Body of pancreas (tissue), 4 donors: Measurements from ENCODE around the gene NPIPB2.

Source experiments
- CTCF ChIP-seq, 7 experiments: fragments of 450-650 bp in 4 of 7; fragments of 200-600 bp in 3 of 7; sonication (generic) in 3 of 7; IDR thresholded peaks; one replicate each; pipeline ENCODE4 v1.5.1; 2016 to 2019; ENCODE audit warnings: antibody characterized with exemption in 7 of 7
- POLR2A ChIP-seq, 3 donors: fragments of 450-650 bp; IDR thresholded peaks; one replicate each; pipeline ENCODE4 v1.6.1; 2016; ENCODE audit warnings: antibody characterized with exemption in 3 of 3, mild to moderate bottlenecking in 2 of 3

DNA sequence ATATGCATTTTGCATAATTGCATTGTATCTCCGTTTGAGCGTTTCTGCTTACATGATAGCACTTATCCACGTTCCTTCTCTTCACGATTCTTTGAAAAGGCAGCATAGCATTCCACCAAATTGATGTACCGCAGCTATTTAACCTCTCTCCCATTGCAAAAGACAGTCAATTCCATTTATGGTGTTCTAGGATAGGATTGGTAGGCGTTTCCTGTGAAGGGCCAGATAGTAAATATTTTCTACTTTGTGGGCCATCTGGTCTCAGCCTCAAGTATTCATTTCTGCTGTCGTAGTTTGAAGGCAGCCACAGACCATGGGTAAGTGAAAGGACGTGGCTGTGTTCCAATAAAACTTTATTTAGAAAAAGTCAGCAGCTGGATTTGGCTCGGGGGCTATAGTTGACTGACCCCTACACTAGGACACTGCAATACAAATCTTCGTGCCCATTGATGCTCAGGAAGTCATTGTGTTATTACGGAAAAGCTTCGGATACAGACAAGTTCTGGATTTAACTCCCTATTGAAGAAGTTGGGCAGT, 44.7 kb upstream of the NPIPB2 start:
- TF ChIP-seq POLR2A (IDR thresholded peaks at IDR 0.05) (no peak), CTCF (IDR thresholded peaks at IDR 0.05) (no peak)
